Fibroblast of peridontal ligament (primary cell): ENCODE results near the gene CAPN1.
"Not testable (repeated sequence)": the region's sequence is repeated elsewhere in the genome, so short reads cannot be mapped to it uniquely, and the experiment has no call there.

ENCODE experiments used
- DNase-seq: peaks from one replicate; pipeline ENCODE4 v3.0.0-alpha.2; 2010; ENCODE audit errors: extremely low read depth

Gene CAPN1

GRCh38 chr11:65181569-65182257 lies at the start of gene CAPN1:
TSS of gene CAPN1 (plus strand) at chr11:65181928. CDS start at chr11:65182702, 774 bp downstream.
- peak; percentile 65 for DNase-seq

- no peak for DNase-seq
Observed at GRCh38 chr11:65132238-65132987, 49.3 kb upstream of the CAPN1 start.

- no peak for DNase-seq
Observed at GRCh38 chr11:65132988-65133700, 48.6 kb upstream of the CAPN1 start.

- peak; percentile 59 for DNase-seq
Observed at GRCh38 chr11:65133724-65134123, 48.0 kb upstream of the CAPN1 start.

- DNase-seq = peak; percentile 84
Observed at GRCh38 chr11:65134240-65134951, 47.3 kb upstream of the CAPN1 start, which contains the start of gene SYVN1. TSS of gene SYVN1 (minus strand) at chr11:65134519. CDS start at chr11:65133601, 918 bp downstream.

- peak; percentile 94 for DNase-seq
Observed at GRCh38 chr11:65134952-65135632, 46.6 kb upstream of the CAPN1 start.

GRCh38 chr11:65135633-65136145 lies 46.0 kb upstream of the CAPN1 start:
- DNase-seq = no peak

GRCh38 chr11:65136515-65137096 lies 45.1 kb upstream of the CAPN1 start:
- DNase-seq = no peak

GRCh38 chr11:65141896-65142494 lies 39.7 kb upstream of the CAPN1 start:
- no peak for DNase-seq

- no peak for DNase-seq
Observed at GRCh38 chr11:65147352-65148075, 34.2 kb upstream of the CAPN1 start.

- no peak for DNase-seq
Observed at GRCh38 chr11:65148657-65149056, 33.1 kb upstream of the CAPN1 start.

- not testable (repeated sequence) for DNase-seq
Observed at GRCh38 chr11:65150131-65150508, 31.6 kb upstream of the CAPN1 start.

GRCh38 chr11:65150509-65151299 lies 31.0 kb upstream of the CAPN1 start:
- DNase-seq = peak; percentile 53

GRCh38 chr11:65151331-65151899 lies 30.3 kb upstream of the CAPN1 start:
- DNase-seq = no peak

GRCh38 chr11:65152122-65152521 lies 29.6 kb upstream of the CAPN1 start:
- peak; percentile 16 for DNase-seq

- no peak for DNase-seq
Observed at GRCh38 chr11:65156256-65156655, 25.5 kb upstream of the CAPN1 start.

- DNase-seq = no peak
Observed at GRCh38 chr11:65156926-65157325, 24.8 kb upstream of the CAPN1 start.

- no peak for DNase-seq
Observed at GRCh38 chr11:65157336-65157735, 24.4 kb upstream of the CAPN1 start.
